ENCODE data around the gene AUTS2. TPM values are rescaled to one million over a fixed set of nuclear protein-coding genes. Genes with fewer than 3 reads are reported as not detected.

AUTS2 gene
- total RNA-seq, 1 experiment from 2014 or later: 2.5 TPM

DNA sequence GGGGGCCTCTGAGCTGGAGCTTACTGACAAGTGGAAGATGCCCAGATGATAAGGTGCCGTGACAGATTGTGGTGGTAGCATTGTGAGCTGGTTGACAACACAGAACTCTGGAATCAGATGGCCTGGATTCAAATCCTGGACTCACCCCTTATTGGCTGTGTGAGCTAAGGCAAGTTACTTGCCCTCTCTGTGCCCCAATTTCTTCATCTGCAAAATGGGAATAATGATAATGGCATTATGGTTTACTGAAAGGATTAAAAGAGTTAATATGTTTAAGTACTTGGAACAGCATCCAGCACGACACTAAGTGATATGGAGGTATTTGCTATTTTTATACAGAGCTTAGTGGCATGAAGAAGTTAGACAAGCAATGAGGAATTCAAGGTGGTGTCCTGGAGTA lies 1067.7 kb downstream of the AUTS2 start:
- POLR2A ChIA-PET: no interaction called here

DNA sequence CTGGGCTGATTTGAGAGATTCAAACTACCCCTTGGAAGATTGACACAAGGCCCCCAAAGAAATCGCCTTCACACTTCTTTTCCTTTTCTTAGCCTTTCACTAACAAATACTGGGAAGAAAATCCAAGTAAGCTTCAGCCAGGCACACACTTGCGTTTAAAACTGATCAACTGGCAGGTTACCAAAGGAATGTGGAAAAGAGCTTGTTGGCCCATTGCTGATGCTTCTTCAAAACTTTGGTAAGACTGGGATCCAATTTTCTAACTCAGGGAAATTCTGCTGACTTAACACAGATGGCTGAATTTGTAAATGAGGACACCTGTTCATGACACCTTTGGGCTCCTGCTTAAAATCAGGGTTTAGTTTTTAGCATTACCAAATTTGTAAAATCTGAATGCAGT lies 1069.1 kb downstream of the AUTS2 start:
- TF ChIP-seq, protein P1, sequence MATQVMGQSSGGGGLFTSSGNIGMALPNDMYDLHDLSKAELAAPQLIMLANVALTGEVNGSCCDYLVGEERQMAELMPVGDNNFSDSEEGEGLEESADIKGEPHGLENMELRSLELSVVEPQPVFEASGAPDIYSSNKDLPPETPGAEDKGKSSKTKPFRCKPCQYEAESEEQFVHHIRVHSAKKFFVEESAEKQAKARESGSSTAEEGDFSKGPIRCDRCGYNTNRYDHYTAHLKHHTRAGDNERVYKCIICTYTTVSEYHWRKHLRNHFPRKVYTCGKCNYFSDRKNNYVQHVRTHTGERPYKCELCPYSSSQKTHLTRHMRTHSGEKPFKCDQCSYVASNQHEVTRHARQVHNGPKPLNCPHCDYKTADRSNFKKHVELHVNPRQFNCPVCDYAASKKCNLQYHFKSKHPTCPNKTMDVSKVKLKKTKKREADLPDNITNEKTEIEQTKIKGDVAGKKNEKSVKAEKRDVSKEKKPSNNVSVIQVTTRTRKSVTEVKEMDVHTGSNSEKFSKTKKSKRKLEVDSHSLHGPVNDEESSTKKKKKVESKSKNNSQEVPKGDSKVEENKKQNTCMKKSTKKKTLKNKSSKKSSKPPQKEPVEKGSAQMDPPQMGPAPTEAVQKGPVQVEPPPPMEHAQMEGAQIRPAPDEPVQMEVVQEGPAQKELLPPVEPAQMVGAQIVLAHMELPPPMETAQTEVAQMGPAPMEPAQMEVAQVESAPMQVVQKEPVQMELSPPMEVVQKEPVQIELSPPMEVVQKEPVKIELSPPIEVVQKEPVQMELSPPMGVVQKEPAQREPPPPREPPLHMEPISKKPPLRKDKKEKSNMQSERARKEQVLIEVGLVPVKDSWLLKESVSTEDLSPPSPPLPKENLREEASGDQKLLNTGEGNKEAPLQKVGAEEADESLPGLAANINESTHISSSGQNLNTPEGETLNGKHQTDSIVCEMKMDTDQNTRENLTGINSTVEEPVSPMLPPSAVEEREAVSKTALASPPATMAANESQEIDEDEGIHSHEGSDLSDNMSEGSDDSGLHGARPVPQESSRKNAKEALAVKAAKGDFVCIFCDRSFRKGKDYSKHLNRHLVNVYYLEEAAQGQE (IDR thresholded peaks at IDR 0.05; ENCODE audit: insufficient read depth in 1 of 2, low read depth in 2 of 2, low read length in 1 of 2): no peak
- TF ChIP-seq SIN3A (IDR thresholded peaks at IDR 0.05; ENCODE audit: borderline replicate concordance, insufficient read depth, low read depth, low read length) (no peak), POLR2AphosphoS5 (IDR thresholded peaks at IDR 0.05; ENCODE audit: low read depth, low read length) (no peak), TCF7L2 (IDR thresholded peaks at IDR 0.05; ENCODE audit: low read depth, low read length) (no peak)
- TF ChIP-seq, protein P2, sequence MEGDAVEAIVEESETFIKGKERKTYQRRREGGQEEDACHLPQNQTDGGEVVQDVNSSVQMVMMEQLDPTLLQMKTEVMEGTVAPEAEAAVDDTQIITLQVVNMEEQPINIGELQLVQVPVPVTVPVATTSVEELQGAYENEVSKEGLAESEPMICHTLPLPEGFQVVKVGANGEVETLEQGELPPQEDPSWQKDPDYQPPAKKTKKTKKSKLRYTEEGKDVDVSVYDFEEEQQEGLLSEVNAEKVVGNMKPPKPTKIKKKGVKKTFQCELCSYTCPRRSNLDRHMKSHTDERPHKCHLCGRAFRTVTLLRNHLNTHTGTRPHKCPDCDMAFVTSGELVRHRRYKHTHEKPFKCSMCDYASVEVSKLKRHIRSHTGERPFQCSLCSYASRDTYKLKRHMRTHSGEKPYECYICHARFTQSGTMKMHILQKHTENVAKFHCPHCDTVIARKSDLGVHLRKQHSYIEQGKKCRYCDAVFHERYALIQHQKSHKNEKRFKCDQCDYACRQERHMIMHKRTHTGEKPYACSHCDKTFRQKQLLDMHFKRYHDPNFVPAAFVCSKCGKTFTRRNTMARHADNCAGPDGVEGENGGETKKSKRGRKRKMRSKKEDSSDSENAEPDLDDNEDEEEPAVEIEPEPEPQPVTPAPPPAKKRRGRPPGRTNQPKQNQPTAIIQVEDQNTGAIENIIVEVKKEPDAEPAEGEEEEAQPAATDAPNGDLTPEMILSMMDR (IDR thresholded peaks at IDR 0.05): no peak
- Histone ChIP-seq H3K9me3 (ENCODE audit: control insufficient read depth, insufficient read depth, low read depth, low read length) (no peaks in the 10 kb centered on the region), H3K27me3 (ENCODE audit: control insufficient read depth, insufficient read depth, low read length) (no peaks in the 10 kb centered on the region), H3K4me3 (ENCODE audit: low read depth in 2 of 2, low read length in 2 of 2) (no peak overlapping the region), H3K27ac (ENCODE audit: low read length) (no peak overlapping the region), H3K4me1 (ENCODE audit: control insufficient read depth, insufficient read depth, low read length) (no peaks in the 10 kb centered on the region), H3K36me3 (ENCODE audit: control insufficient read depth, insufficient read depth, low read length) (no peaks in the 10 kb centered on the region)
- BruUV-seq (replicated peaks): no TSS peak
- DNase-seq (ENCODE audit: low read depth, low spot score): no peak
- POLR2A ChIA-PET: interaction anchor here (0.7 kb wide), 1 partner anchor 291 kb away, joined by 6 read pairs; no protein-coding TSS in a partner anchor
- intact Hi-C loops (cut with micrococcal nuclease; ENCODE audit: unreplicated experiment) (no loop called here), in situ Hi-C loops (cut with HindIII; ENCODE audit: low pct_unique_long_range_greater_than_20kb, low sequenced_read_pairs) (no loop called here)
- no peak for ATAC-seq
- CTCF ChIA-PET: no interaction called here

More for the DNA sequence above, 1067.7 kb downstream of the AUTS2 start:
- in situ Hi-C loops (cut with HindIII; ENCODE audit: low pct_unique_long_range_greater_than_20kb, low sequenced_read_pairs): no loop called here
- no peaks in the 10 kb centered on the region for H3K9me3 ChIP-seq (ENCODE audit: control insufficient read depth, insufficient read depth, low read depth, low read length)
- no peaks in the 10 kb centered on the region for H3K36me3 ChIP-seq (ENCODE audit: control insufficient read depth, insufficient read depth, low read length)
- H3K4me3 ChIP-seq (ENCODE audit: low read depth in 2 of 2, low read length in 2 of 2): no peak overlapping the region
- no peak for ATAC-seq
- BruUV-seq (replicated peaks): no TSS peak
- CTCF ChIA-PET: no interaction called here
- no peaks in the 10 kb centered on the region for H3K4me1 ChIP-seq (ENCODE audit: control insufficient read depth, insufficient read depth, low read length)
- DNase-seq (ENCODE audit: low read depth, low spot score): no peak
- intact Hi-C loops (cut with micrococcal nuclease; ENCODE audit: unreplicated experiment): no loop called here
- TF ChIP-seq POLR2AphosphoS5 (IDR thresholded peaks at IDR 0.05; ENCODE audit: low read depth, low read length) (no peak), TCF7L2 (IDR thresholded peaks at IDR 0.05; ENCODE audit: low read depth, low read length) (no peak), SIN3A (IDR thresholded peaks at IDR 0.05; ENCODE audit: borderline replicate concordance, insufficient read depth, low read depth, low read length) (no peak)
- TF ChIP-seq, protein P1 (IDR thresholded peaks at IDR 0.05; ENCODE audit: insufficient read depth in 1 of 2, low read depth in 2 of 2, low read length in 1 of 2): no peak
- no peaks in the 10 kb centered on the region for H3K27me3 ChIP-seq (ENCODE audit: control insufficient read depth, insufficient read depth, low read length)
- H3K27ac ChIP-seq (ENCODE audit: low read length): no peak overlapping the region

All from Panc1 (cell line).